Gastroesophageal sphincter (tissue), 4 donors: Measurements from ENCODE around the gene ATXN2L. TPM values are rescaled to one million over a fixed set of nuclear protein-coding genes. Genes with fewer than 3 reads are reported as not detected.

Experiments used
- ATAC-seq: fragments of 150-250 bp; one replicate; pipeline ENCODE4 v1.9.1; 2016; ENCODE audit warnings: mild to moderate bottlenecking, moderate library complexity
- H3K27ac ChIP-seq, 4 donors: fragments of 200-600 bp; sonication (generic) in 3 of 4; 1 replicate in 3 of 4; 2 replicates in 1 of 4; pipeline ENCODE4 v1.5.1; 2016 to 2019
- H3K27me3 ChIP-seq: fragments of 200-600 bp; sonication (generic); one replicate; pipeline ENCODE4 v1.5.1; 2019
- H3K36me3 ChIP-seq, 2 donors: fragments of 200-600 bp; sonication (generic); one replicate each; pipeline ENCODE4 v1.5.1; 2019; ENCODE audit warnings: control low read depth in 1 of 2
- H3K4me1 ChIP-seq, 3 donors: fragments of 200-600 bp; sonication (generic); 1 replicate in 2 of 3; 2 replicates in 1 of 3; pipeline ENCODE4 v1.5.1; 2016 to 2019; ENCODE audit warnings: control low read depth in 2 of 3
- H3K4me3 ChIP-seq, 2 donors: fragments of 200-600 bp; sonication (generic); one replicate each; pipeline ENCODE4 v1.5.1; 2019; ENCODE audit warnings: mild to moderate bottlenecking in 1 of 2, moderate library complexity in 1 of 2
- H3K9me3 ChIP-seq, 3 donors: fragments of 200-600 bp; sonication (generic); one replicate each; pipeline ENCODE4 v1.5.1; 2017 to 2019; ENCODE audit warnings: control low read depth in 2 of 3
- EP300 ChIP-seq: sonication (generic); formaldehyde crosslinking; IDR thresholded peaks from one replicate; pipeline ENCODE4 v1.6.1; 2017; ENCODE audit warnings: antibody characterized with exemption, mild to moderate bottlenecking
- POLR2A ChIP-seq, 2 donors: fragments of 450-650 bp; IDR thresholded peaks; one replicate each; pipeline ENCODE4 v1.6.1; 2017; ENCODE audit warnings: antibody characterized with exemption in 2 of 2, mild to moderate bottlenecking in 2 of 2, moderate library complexity in 1 of 2
- POLR2AphosphoS5 ChIP-seq: sonication (generic); formaldehyde crosslinking; IDR thresholded peaks from one replicate; pipeline ENCODE4 v1.6.1; 2017; ENCODE audit warnings: antibody characterized with exemption
- WGBS, 2 donors: methylation state at CpG; one replicate each; pipeline ENCODE4 v1.1.5; 2018; ENCODE audit warnings: low coverage in 1 of 2; 5-methylcytosine and 5-hydroxymethylcytosine counted together
- total RNA-seq, 4 donors: library from RNA; depleted of rRNA; stranded (reverse); fragments of >200 nt; gene quantifications; one replicate each; pipeline ENCODE4 v1.1.0, GENCODE V29; 2016
- TF ChIP-seq, protein P1 (sequence below), 4 experiments: fragments of 200-600 bp in 2 of 4; fragments of 450-650 bp in 2 of 4; sonication (generic) in 1 of 4; IDR thresholded peaks; one replicate each; pipeline ENCODE4 v1.5.1; 2017 to 2019; ENCODE audit warnings: antibody characterized with exemption in 4 of 4, mild to moderate bottlenecking in 2 of 4, moderate library complexity in 2 of 4

ATXN2L gene
- total RNA-seq, 4 donors from 2014 or later = 44.4 to 65.1 (median 56.9) TPM

- Histone ChIP-seq H3K4me1 (peaks cover 0 to 37% (median 12%) of the 10 kb centered on the region in 3 donors), H3K4me3 (peak overlapping the region; percentile 98 to 100), H3K9me3 (no peaks in the 10 kb centered on the region), H3K27ac (peak overlapping the region; percentile 98 to 100 (median 100)), H3K36me3 (peaks cover 0 to 46% of the 10 kb centered on the region in 2 donors), H3K27me3 (no peaks in the 10 kb centered on the region)
- TF ChIP-seq, protein P1, sequence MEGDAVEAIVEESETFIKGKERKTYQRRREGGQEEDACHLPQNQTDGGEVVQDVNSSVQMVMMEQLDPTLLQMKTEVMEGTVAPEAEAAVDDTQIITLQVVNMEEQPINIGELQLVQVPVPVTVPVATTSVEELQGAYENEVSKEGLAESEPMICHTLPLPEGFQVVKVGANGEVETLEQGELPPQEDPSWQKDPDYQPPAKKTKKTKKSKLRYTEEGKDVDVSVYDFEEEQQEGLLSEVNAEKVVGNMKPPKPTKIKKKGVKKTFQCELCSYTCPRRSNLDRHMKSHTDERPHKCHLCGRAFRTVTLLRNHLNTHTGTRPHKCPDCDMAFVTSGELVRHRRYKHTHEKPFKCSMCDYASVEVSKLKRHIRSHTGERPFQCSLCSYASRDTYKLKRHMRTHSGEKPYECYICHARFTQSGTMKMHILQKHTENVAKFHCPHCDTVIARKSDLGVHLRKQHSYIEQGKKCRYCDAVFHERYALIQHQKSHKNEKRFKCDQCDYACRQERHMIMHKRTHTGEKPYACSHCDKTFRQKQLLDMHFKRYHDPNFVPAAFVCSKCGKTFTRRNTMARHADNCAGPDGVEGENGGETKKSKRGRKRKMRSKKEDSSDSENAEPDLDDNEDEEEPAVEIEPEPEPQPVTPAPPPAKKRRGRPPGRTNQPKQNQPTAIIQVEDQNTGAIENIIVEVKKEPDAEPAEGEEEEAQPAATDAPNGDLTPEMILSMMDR (IDR thresholded peaks at IDR 0.05) = no peak
- no peak for TF ChIP-seq POLR2AphosphoS5
- TF ChIP-seq POLR2A (IDR thresholded peaks at IDR 0.05) = no peak
- no peak for TF ChIP-seq EP300
- no peak for ATAC-seq
- 0 to 32% methylated on average over 2 to 4 of the region's 5 CpGs for WGBS, 2 donors
These were observed 1.8 kb downstream of the ATXN2L start for GRCh38 chr16:28824717-28824973.

- Histone ChIP-seq H3K4me1 (peaks cover 0 to 46% (median 12%) of the 10 kb centered on the region in 3 donors), H3K4me3 (no peak overlapping the region), H3K9me3 (no peaks in the 10 kb centered on the region), H3K36me3 (peaks cover 0 to 61% of the 10 kb centered on the region in 2 donors), H3K27ac (no peak overlapping the region), H3K27me3 (no peaks in the 10 kb centered on the region)
- WGBS, 2 donors = 30 to 32% methylated on average over 6 of the region's 6 CpGs
- ATAC-seq = no peak
- TF ChIP-seq, protein P1 (IDR thresholded peaks at IDR 0.05) = no peak
- TF ChIP-seq POLR2AphosphoS5 (no peak), POLR2A (IDR thresholded peaks at IDR 0.05) (no peak), EP300 (no peak)
These were observed 3.3 kb downstream of the ATXN2L start for GRCh38 chr16:28826141-28826540.

- WGBS, 2 donors = no CpG with 5 or more reads among the region's 13 CpGs
- Histone ChIP-seq H3K9me3 (no peaks in the 10 kb centered on the region), H3K4me3 (no peak overlapping the region), H3K27me3 (no peaks in the 10 kb centered on the region), H3K27ac (no peak overlapping the region), H3K4me1 (peaks cover 0 to 33% (median 8%) of the 10 kb centered on the region in 3 donors), H3K36me3 (peaks cover 3 to 97% of the 10 kb centered on the region in 2 donors)
- ATAC-seq = no peak
- TF ChIP-seq, protein P1 (IDR thresholded peaks at IDR 0.05) = no peak
- TF ChIP-seq POLR2A (IDR thresholded peaks at IDR 0.05) = no peak
- TF ChIP-seq POLR2AphosphoS5 = no peak
- no peak for TF ChIP-seq EP300
These were observed 6.9 kb downstream of the ATXN2L start for GRCh38 chr16:28829747-28830146.

GRCh38 chr16:28830531-28830930 is 7.7 kb downstream of the ATXN2L start:
- H3K4me3 ChIP-seq = no peak overlapping the region
- peaks cover 0 to 25% (median under 1%) of the 10 kb centered on the region in 3 donors for H3K4me1 ChIP-seq
- 41 to 72% methylated on average over 2 to 4 of the region's 13 CpGs for WGBS, 2 donors
- H3K27ac ChIP-seq = no peak overlapping the region
- ATAC-seq = no peak
- TF ChIP-seq POLR2AphosphoS5 = no peak
- TF ChIP-seq, protein P1 (IDR thresholded peaks at IDR 0.05) = no peak
- no peak for TF ChIP-seq POLR2A (IDR thresholded peaks at IDR 0.05)
- TF ChIP-seq EP300 = no peak
- H3K36me3 ChIP-seq = peaks cover 3 to 100% of the 10 kb centered on the region in 2 donors
- H3K9me3 ChIP-seq = no peaks in the 10 kb centered on the region
- no peaks in the 10 kb centered on the region for H3K27me3 ChIP-seq

DNA sequence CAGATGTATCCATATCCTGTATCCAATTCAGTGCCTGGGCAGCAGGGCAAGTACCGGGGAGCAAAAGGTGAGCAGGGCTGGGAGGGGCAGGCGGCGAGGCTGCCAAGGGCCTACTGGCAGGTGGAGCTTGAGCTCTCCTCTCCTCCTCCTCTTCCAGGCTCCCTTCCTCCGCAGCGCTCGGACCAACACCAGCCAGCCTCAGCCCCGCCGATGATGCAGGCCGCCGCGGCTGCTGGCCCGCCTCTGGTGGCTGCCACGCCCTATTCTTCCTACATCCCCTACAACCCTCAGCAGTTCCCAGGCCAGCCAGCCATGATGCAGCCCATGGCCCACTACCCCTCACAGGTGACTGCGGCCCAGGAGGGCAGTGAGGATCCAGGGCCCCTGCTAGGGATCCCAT is 11.6 kb downstream of the ATXN2L start:
- H3K4me3 ChIP-seq = no peak overlapping the region
- no peak overlapping the region for H3K27ac ChIP-seq
- 93% methylated on average over 6 of the region's 14 CpGs; no CpG with 5 or more reads in 1 of the 2 donors for WGBS, 2 donors
- peaks cover 3 to 88% of the 10 kb centered on the region in 2 donors for H3K36me3 ChIP-seq
- H3K9me3 ChIP-seq = no peaks in the 10 kb centered on the region
- no peaks in the 10 kb centered on the region for H3K27me3 ChIP-seq
- TF ChIP-seq POLR2A (IDR thresholded peaks at IDR 0.05) = no peak
- TF ChIP-seq, protein P1 (IDR thresholded peaks at IDR 0.05) = no peak
- TF ChIP-seq POLR2AphosphoS5 = no peak
- H3K4me1 ChIP-seq = peaks cover 0 to 12% (median 0%) of the 10 kb centered on the region in 3 donors
- ATAC-seq = no peak
